ENCODE results near the gene BMPR2.

GRCh38 chr2:202450785-202451184 is 74.7 kb downstream of the BMPR2 start:
- no peak for TF ChIP-seq CTCF (IDR thresholded peaks at IDR 0.05 in 8 of 11, conservative IDR thresholded peaks at IDR 0.05 in 3 of 11)
- TF ChIP-seq POLR2A (IDR thresholded peaks at IDR 0.05), result no peak
